OCI-LY3 (cell line): ENCODE measurements around the gene CDC14B.

ENCODE experiments used
- CTCF ChIP-seq: fragments of 200-600, 300-600 bp; sonication (generic); IDR thresholded peaks from 2 replicates; pipeline ENCODE4 v1.5.1; 2014; ENCODE audit warnings: antibody characterized with exemption, low read length, low read depth
- EZH2phosphoT487 ChIP-seq: fragments of 200-600 bp; shearing (Covaris generic); IDR thresholded peaks from 2 replicates; pipeline ENCODE4 v1.6.1; 2018; ENCODE audit warnings: antibody characterized with exemption, mixed run types, low read depth

- TF ChIP-seq CTCF, result no peak
- no peak for TF ChIP-seq EZH2phosphoT487
These were observed 32.0 kb downstream of the CDC14B start for GRCh38 chr9:96587338-96588315.
